SW 1271 (cell line): ENCODE measurements around the gene LAG3.
"Not testable (repeated sequence)": the region's sequence is repeated elsewhere in the genome, so short reads cannot be mapped to it uniquely, and the experiment has no call there.

ENCODE experiments used
- DNase-seq, 2 experiments: peaks; one replicate each; lab custom pipeline; 2025; lab: John Stamatoyannopoulos, UW

Gene LAG3

GRCh38 chr12:6772331-6772695, at the start of gene LAG3:
Gene LAG3, plus strand, starts transcription at chr12:6772520. Its CDS starts 333 bp downstream, at chr12:6772853.
- DNase-seq: no peak

GRCh38 chr12:6722863-6723262, 49.5 kb upstream of the LAG3 start:
- no peak for DNase-seq

- peak; percentile 98 to 99 for DNase-seq
Measured at GRCh38 chr12:6723607-6724408, 48.5 kb upstream of the LAG3 start, which contains the start of gene COPS7A. Gene COPS7A, plus strand, starts transcription at chr12:6724046. Its CDS starts 611 bp downstream, at chr12:6724657.

GRCh38 chr12:6724409-6724797, 47.9 kb upstream of the LAG3 start:
- DNase-seq: peak in 1 of 2 experiments; percentile 59

- DNase-seq: no peak
Measured at GRCh38 chr12:6725350-6725749, 47.0 kb upstream of the LAG3 start.

- DNase-seq: no peak
Measured at GRCh38 chr12:6729186-6729585, 43.1 kb upstream of the LAG3 start.

GRCh38 chr12:6730169-6730568, 42.2 kb upstream of the LAG3 start:
- no peak for DNase-seq

- DNase-seq: no peak
Measured at GRCh38 chr12:6734506-6735387, 37.6 kb upstream of the LAG3 start.

- peak in 1 of 2 experiments; percentile 57 for DNase-seq
Measured at GRCh38 chr12:6735448-6736191, 36.7 kb upstream of the LAG3 start.

GRCh38 chr12:6736754-6737153, 35.6 kb upstream of the LAG3 start:
- DNase-seq: no peak

GRCh38 chr12:6742080-6742479, 30.2 kb upstream of the LAG3 start:
- DNase-seq: not testable (repeated sequence)

GRCh38 chr12:6742834-6743233, 29.5 kb upstream of the LAG3 start:
- no peak for DNase-seq

- DNase-seq: not testable (repeated sequence)
Measured at GRCh38 chr12:6743300-6743699, 29.0 kb upstream of the LAG3 start.

GRCh38 chr12:6745741-6746525, 26.4 kb upstream of the LAG3 start:
- DNase-seq: no peak

- DNase-seq: no peak
Measured at GRCh38 chr12:6747216-6747615, 25.1 kb upstream of the LAG3 start.

- no peak for DNase-seq
Measured at GRCh38 chr12:6748761-6749160, 23.6 kb upstream of the LAG3 start.

GRCh38 chr12:6750506-6750905, 21.8 kb upstream of the LAG3 start:
- no peak for DNase-seq

GRCh38 chr12:6751767-6752166, 20.6 kb upstream of the LAG3 start:
- no peak for DNase-seq

GRCh38 chr12:6752167-6752920, 20.0 kb upstream of the LAG3 start:
- peak; percentile 38 to 71 for DNase-seq

- DNase-seq: peak; percentile 93 to 98
Measured at GRCh38 chr12:6752921-6753771, 19.2 kb upstream of the LAG3 start, which contains the start of gene MLF2. Gene MLF2, minus strand, starts transcription at chr12:6753141. Its CDS starts 807 bp downstream, at chr12:6752334.
